Erythroblast (primary cell): ENCODE data around the gene KMT5B.

ENCODE experiments used
- GATA1 ChIP-seq: IDR thresholded peaks from 2 replicates; pipeline ENCODE4 v1.6.1; 2011; ENCODE audit warnings: low read depth, mild to moderate bottlenecking, control low read depth, low read length, moderate library complexity
- POLR2A ChIP-seq: IDR thresholded peaks from 2 replicates; pipeline ENCODE4 v1.6.1; 2011; ENCODE audit warnings: mild to moderate bottlenecking, low read length

- no peak for TF ChIP-seq POLR2A
- TF ChIP-seq GATA1 = no peak
Observed at GRCh38 chr11:68255526-68255925, 42.4 kb upstream of the KMT5B start.
